GM13976 (cell line): ENCODE measurements around the gene SLC9A9.

Experiments
- DNase-seq: peaks from one replicate; pipeline ENCODE4 v3.0.0; 2012; ENCODE audit warnings: low spot score
- in situ Hi-C: fragments of 300-500 bp; cut with MboI; formaldehyde crosslinking; loops from one replicate; pipeline ENCODE4 v1.12.0; 2022; ENCODE audit warnings: low sequenced_read_pairs, mixed read lengths, inconsistent platforms; ENCODE audit not compliant: unreplicated experiment
- TF ChIP-seq, protein P1 (sequence below): IDR thresholded peaks from 2 replicates; pipeline ENCODE4 v1.5.1; 2012; ENCODE audit warnings: borderline replicate concordance, mild to moderate bottlenecking; ENCODE audit not compliant: insufficient read depth; ENCODE audit errors: extremely low read depth, missing control alignments, control extremely low read depth

The SLC9A9 gene

DNA sequence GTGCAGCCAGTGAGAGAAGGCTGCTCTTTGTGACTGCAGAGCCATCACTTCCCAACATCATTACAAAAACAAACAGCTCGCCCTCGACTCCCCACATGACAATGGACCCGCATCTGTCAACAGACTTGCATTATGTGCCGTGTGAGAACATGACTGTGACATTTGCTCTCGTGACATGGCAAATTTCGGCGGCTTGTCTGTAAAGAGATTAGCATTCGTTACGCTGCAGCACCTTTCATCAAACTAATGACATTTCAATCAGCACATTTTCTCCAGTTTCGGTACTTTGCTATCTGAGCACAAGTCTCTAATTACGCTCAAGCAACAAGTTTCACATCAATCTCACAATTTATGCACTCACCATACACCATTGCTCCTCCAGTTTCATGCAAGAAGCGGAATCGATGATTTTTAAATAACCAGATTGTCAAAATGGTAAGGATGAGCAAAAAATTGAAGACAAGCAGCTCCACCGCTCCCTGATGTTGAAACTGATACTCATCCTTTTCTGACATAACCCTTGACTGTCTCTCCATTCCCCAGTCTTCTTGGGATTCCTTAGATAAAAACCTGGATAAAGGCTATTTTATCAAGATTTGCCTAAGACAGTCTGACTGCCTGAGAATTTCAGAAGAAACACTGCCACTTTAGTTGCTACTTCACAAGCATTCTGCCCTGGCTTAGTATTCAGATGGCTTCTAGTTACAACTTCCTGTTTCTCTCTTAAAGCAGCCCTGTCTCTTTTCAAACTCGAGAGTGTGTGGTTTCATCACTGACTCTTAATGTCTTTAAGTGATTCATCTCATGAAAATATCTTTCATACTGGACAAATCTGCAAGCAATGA is at the start of gene SLC9A9:
Gene SLC9A9 (minus strand): TSS at position 682 of the 845 bp plus-strand sequence. CDS start 146 bp downstream, at position 536.
- TF ChIP-seq, protein P1, sequence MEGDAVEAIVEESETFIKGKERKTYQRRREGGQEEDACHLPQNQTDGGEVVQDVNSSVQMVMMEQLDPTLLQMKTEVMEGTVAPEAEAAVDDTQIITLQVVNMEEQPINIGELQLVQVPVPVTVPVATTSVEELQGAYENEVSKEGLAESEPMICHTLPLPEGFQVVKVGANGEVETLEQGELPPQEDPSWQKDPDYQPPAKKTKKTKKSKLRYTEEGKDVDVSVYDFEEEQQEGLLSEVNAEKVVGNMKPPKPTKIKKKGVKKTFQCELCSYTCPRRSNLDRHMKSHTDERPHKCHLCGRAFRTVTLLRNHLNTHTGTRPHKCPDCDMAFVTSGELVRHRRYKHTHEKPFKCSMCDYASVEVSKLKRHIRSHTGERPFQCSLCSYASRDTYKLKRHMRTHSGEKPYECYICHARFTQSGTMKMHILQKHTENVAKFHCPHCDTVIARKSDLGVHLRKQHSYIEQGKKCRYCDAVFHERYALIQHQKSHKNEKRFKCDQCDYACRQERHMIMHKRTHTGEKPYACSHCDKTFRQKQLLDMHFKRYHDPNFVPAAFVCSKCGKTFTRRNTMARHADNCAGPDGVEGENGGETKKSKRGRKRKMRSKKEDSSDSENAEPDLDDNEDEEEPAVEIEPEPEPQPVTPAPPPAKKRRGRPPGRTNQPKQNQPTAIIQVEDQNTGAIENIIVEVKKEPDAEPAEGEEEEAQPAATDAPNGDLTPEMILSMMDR, result no peak
- in situ Hi-C loops, result no loop called here
- DNase-seq, result peak; percentile 38

DNA sequence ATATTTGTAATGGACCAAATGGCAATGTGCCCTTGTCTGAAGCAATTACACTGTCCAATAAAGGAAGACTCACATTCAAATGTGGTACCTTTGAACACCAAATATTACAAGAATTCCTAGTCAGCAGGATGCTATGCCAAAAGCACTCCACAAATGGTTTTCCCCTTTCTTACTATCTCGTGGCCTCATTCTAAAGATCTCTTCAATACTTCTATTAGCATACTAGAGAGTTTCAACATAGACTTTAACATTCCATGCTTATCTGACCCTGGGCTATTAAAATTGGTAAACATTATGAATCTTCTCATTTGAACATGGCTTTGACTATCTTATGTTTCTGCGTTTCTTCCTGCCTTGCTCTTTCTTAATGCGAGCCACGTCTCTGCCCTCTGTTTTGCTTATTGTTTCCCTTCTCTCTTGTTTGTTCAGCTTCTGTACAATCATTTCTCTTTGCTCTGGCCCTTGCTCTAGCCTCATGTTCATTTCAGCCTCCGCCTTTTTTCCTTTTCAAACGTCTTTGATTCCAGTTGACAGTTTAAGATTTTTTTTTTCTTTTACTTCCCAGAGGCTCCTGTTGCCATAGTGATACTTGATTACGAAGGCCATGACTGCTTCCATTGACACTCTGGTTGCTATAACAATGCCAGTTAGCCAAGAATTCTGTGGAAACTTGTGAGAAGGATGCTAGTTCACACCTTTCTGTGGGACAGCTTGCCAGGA is 49.5 kb upstream of the SLC9A9 start:
- TF ChIP-seq, protein P1, result no peak
- in situ Hi-C loops, result no loop called here
- DNase-seq, result no peak

DNA sequence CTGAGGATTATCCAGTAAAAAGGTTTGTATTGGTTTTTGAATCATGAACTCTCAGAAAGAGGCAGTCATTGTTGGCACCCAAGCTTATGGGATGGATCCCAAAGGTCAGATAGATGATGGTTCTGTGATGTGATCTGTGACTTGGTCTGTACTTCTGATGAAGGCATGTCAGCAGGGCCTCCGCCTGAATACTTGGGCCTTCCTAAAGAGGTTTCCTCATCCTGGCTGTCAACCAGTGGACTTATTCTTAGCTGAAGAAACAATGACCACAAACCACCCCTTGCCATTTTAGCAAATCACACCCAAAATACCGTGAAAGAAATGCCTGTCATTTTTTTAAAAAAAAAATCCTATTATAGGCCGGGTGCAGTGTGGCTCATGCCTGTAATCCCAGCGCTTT is 48.2 kb upstream of the SLC9A9 start:
- in situ Hi-C loops, result no loop called here
- no peak for DNase-seq
- TF ChIP-seq, protein P1, result no peak

DNA sequence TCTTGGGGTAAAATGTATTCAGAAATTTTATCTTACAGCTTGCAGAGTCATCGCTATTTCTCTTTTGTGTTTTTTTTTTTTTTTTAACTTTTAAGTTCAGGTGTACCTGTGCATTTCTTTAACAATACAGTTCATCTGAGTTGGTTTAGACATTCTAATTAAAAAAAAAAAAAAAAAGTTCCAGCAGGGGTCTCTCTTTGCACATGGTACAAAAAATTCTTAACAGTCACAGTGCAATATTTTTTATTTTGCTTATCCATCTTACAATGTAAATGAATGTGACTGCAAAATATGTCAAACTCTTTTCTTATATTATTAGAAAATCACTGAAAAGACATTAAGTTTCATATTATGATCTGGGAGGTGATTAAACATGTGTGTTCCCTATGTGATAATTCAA is 47.5 kb upstream of the SLC9A9 start:
- DNase-seq, result peak; percentile 47
- in situ Hi-C loops, result no loop called here
- TF ChIP-seq, protein P1, result no peak

DNA sequence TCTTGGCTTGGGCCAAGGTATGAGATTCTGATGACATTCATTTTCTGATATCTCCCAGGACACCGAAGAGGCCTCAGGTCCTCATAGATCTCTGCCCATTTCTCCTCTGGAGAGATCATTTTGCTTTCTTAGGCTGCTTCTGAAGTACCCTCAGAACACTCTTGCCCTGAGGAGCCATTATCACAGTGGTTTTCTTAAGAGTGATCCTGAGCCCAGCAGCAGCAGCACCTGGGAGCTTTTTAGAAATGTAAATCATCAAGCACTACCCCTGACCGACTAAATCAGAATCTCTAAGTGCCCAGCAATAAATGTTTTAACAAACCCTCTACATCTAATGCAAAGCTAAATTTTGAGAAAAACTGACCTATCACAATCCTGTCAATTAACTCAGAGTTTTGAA is 40.6 kb upstream of the SLC9A9 start:
- DNase-seq, result no peak
- TF ChIP-seq, protein P1, result no peak
- in situ Hi-C loops, result no loop called here

DNA sequence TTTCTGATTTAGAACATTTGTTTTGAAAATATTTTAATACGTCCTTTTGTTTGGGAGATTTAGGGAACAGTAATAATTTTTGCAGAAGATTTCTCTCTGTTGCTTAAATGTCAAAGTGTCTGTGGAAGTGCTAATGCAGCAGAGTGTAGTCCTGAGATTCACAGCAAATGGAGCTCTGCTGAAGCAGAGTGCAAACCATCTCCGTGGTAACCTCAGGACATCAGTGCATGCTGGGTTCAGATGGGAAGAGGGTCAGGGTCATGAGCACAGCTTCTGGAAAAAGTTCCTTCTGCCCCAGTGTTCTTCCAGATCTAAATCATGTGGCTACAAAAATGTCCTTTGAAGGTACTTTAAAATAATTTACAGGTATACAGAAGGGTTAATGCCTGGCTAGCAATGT is 39.9 kb upstream of the SLC9A9 start:
- in situ Hi-C loops, result no loop called here
- TF ChIP-seq, protein P1, result no peak
- DNase-seq, result no peak
